ENCODE results near the gene DPP7. TPM values are rescaled to one million over a fixed set of nuclear protein-coding genes. Genes with fewer than 3 reads are reported as not detected.
"Not testable (repeated sequence)": the region's sequence is repeated elsewhere in the genome, so short reads cannot be mapped to it uniquely, and the experiment has no call there.

DPP7 gene
- total and polyA plus RNA-seq, 3 donors from 2014 or later: 207 to 242 (median 215) TPM

GRCh38 chr9:137136881-137137607 is 22.5 kb upstream of the DPP7 start:
- TF ChIP-seq POLR2A (IDR thresholded peaks at IDR 0.05) (no peak), CTCF (IDR thresholded peaks at IDR 0.05) (no peak)
- Histone ChIP-seq H3K4me1 (no peaks in the 10 kb centered on the region), H3K27ac (no peak overlapping the region), H3K9me3 (no peaks in the 10 kb centered on the region), H3K36me3 (ENCODE audit: low read depth, missing control alignments) (no peaks in the 10 kb centered on the region), H3K27me3 (no peaks in the 10 kb centered on the region), H3K4me3 (no peak overlapping the region)
- intact Hi-C loops (cut with DNase I; ENCODE audit: low total_unique reads): no loop called here
- 60 to 83% methylated on average over 10 to 23 of the region's 23 CpGs for WGBS, 2 donors
- DNase-seq: no peak

- no peaks in the 10 kb centered on the region for H3K36me3 ChIP-seq (ENCODE audit: low read depth, missing control alignments)
- TF ChIP-seq POLR2A (IDR thresholded peaks at IDR 0.05) (no peak), CTCF (IDR thresholded peaks at IDR 0.05) (no peak)
- intact Hi-C loops (cut with DNase I; ENCODE audit: low total_unique reads): no loop called here
- no peaks in the 10 kb centered on the region for H3K27me3 ChIP-seq
- DNase-seq: no peak
- no peak overlapping the region for H3K27ac ChIP-seq
- H3K4me1 ChIP-seq: no peaks in the 10 kb centered on the region
- H3K9me3 ChIP-seq: no peaks in the 10 kb centered on the region
- no peak overlapping the region for H3K4me3 ChIP-seq
- WGBS, 2 donors: 39 to 47% methylated on average over 6 to 27 of the region's 27 CpGs
Measured at GRCh38 chr9:137136261-137136880, 21.8 kb upstream of the DPP7 start.

GRCh38 chr9:137135154-137135553 is 20.6 kb upstream of the DPP7 start:
- intact Hi-C loops (cut with DNase I; ENCODE audit: low total_unique reads); H3K9me3 ChIP-seq; DNase-seq; H3K36me3 ChIP-seq (ENCODE audit: low read depth, missing control alignments); H3K27me3 ChIP-seq; H3K4me1 ChIP-seq; H3K27ac ChIP-seq; H3K4me3 ChIP-seq: not testable (repeated sequence)
- 81 to 83% methylated on average over 9 of the region's 9 CpGs for WGBS, 2 donors

GRCh38 chr9:137134191-137134590 is 19.7 kb upstream of the DPP7 start:
- Histone ChIP-seq H3K27me3 (no peaks in the 10 kb centered on the region), H3K4me3 (no peak overlapping the region), H3K36me3 (ENCODE audit: low read depth, missing control alignments) (no peaks in the 10 kb centered on the region), H3K9me3 (no peaks in the 10 kb centered on the region), H3K4me1 (no peaks in the 10 kb centered on the region), H3K27ac (no peak overlapping the region)
- intact Hi-C loops (cut with DNase I; ENCODE audit: low total_unique reads): no loop called here
- DNase-seq: no peak
- WGBS, 2 donors: 76 to 82% methylated on average over 4 of the region's 4 CpGs
- TF ChIP-seq POLR2A (IDR thresholded peaks at IDR 0.05) (no peak), CTCF (IDR thresholded peaks at IDR 0.05) (no peak)

- 9 to 12% methylated on average over 17 to 35 of the region's 58 CpGs for whole genome bisulfite sequencing, 2 donors
- DNase-seq: no peak
- no peaks in the 10 kb centered on the region for H3K27me3 ChIP-seq
- H3K36me3 ChIP-seq (ENCODE audit: low read depth, missing control alignments): no peaks in the 10 kb centered on the region
- H3K9me3 ChIP-seq: no peaks in the 10 kb centered on the region
- peak overlapping the region; percentile 72 to 84 for H3K4me3 ChIP-seq
- peak overlapping the region in 1 of 2 donors; percentile 77 for H3K27ac ChIP-seq
- TF ChIP-seq CTCF (IDR thresholded peaks at IDR 0.05) (no peak), POLR2A (IDR thresholded peaks at IDR 0.05) (no peak)
- H3K4me1 ChIP-seq: peaks cover 19% of the 10 kb centered on the region
- intact Hi-C loops (cut with DNase I; ENCODE audit: low total_unique reads): no loop called here
Measured at GRCh38 chr9:137130176-137130755, 15.7 kb upstream of the DPP7 start.
